Endothelial cell of umbilical vein (primary cell): ENCODE measurements around the gene SLC38A8. TPM values are rescaled to one million over a fixed set of nuclear protein-coding genes. Genes with fewer than 3 reads are reported as not detected.

Experiments used
- BruUV-seq: library from RNA; stranded (reverse); fragments of 400-500 nt; replicated peaks from 2 replicates; lab custom pipeline; 2021; lab: Mats Ljungman, UMichigan
- CTCF ChIA-PET: fragments of 300-600, 350-600 bp; sonication (Branson Sonifier 250); formaldehyde crosslinking; loops from one replicate; lab custom pipeline; 2021; ENCODE audit warnings: antibody characterized with exemption, inconsistent platforms; lab: Charles Lee
- POLR2A ChIA-PET: fragments of 300-600, 350-600 bp; sonication (Branson Sonifier 250); formaldehyde crosslinking; loops from one replicate; lab custom pipeline; 2021; ENCODE audit warnings: antibody characterized with exemption, inconsistent platforms; lab: Charles Lee
- DNase-seq: peaks from one replicate; pipeline ENCODE4 v3.0.0-alpha.2; 2011; ENCODE audit warnings: low read depth, low spot score
- FAIRE-seq: peaks from 2 replicates; lab custom pipeline; 2011; peaks lifted over from hg19 to GRCh38; lab: Jason Lieb, UNC
- H2AFZ ChIP-seq: 2 replicates; pipeline ENCODE4 v1.6.0; 2012; ENCODE audit warnings: low read depth, low read length, control low read depth, inconsistent platforms
- H3K27ac ChIP-seq: 2 replicates; pipeline ENCODE4 v1.5.1; 2011; ENCODE audit warnings: low read depth, mild to moderate bottlenecking, control low read depth, low read length, moderate library complexity; ENCODE audit not compliant: insufficient read depth
- H3K27me3 ChIP-seq, 2 experiments: 2 replicates each; pipeline versions ENCODE4 v1.6.0 to v1.6.1; 2011; ENCODE audit warnings: low read length in 2 of 2, mixed read lengths in 1 of 2; ENCODE audit not compliant: control insufficient read depth in 2 of 2, insufficient read depth in 2 of 2
- H3K36me3 ChIP-seq, 2 experiments: 2 replicates in 1 of 2; 3 replicates in 1 of 2; pipeline ENCODE4 v1.5.1; 2011; ENCODE audit warnings: low read length in 2 of 2, mild to moderate bottlenecking in 1 of 2, moderate library complexity in 1 of 2; ENCODE audit not compliant: control insufficient read depth in 2 of 2, insufficient read depth in 2 of 2; ENCODE audit errors: extremely low read depth in 1 of 2
- H3K4me1 ChIP-seq: 3 replicates; pipeline ENCODE4 v1.5.1; 2011; ENCODE audit warnings: mild to moderate bottlenecking, low read length; ENCODE audit not compliant: control insufficient read depth, insufficient read depth; ENCODE audit errors: extremely low read depth
- H3K4me2 ChIP-seq: 2 replicates; pipeline ENCODE4 v1.6.1; 2011; ENCODE audit warnings: low read length, control low read depth, mixed read lengths; ENCODE audit not compliant: insufficient read depth
- H3K4me3 ChIP-seq, 3 experiments: fragments of 200-600 bp in 1 of 3; sonication (generic), shearing (Covaris generic) in 1 of 3; replicated peaks in 1 of 3; 2 replicates each; pipeline ENCODE4 v1.5.1; 2011 to 2016; ENCODE audit warnings: control low read depth in 3 of 3, low read length in 3 of 3, mild to moderate bottlenecking in 2 of 3, inconsistent platforms in 1 of 3, low read depth in 1 of 3, moderate library complexity in 1 of 3; ENCODE audit not compliant: insufficient read depth in 1 of 3
- H3K79me2 ChIP-seq: 2 replicates; pipeline ENCODE4 v1.6.0; 2012; ENCODE audit warnings: low read length, inconsistent platforms; ENCODE audit not compliant: control insufficient read depth, insufficient read depth
- H3K9ac ChIP-seq: replicated peaks from 2 replicates; pipeline ENCODE3; 2011; ENCODE audit warnings: low read length, control low read depth; ENCODE audit not compliant: insufficient read depth; ENCODE audit errors: extremely low read depth
- H3K9me1 ChIP-seq: replicated peaks from 3 replicates; pipeline ENCODE4 v1.6.0; 2011; ENCODE audit warnings: mild to moderate bottlenecking, low read length; ENCODE audit not compliant: control insufficient read depth, insufficient read depth; ENCODE audit errors: extremely low read depth
- H3K9me3 ChIP-seq: replicated peaks from 2 replicates; pipeline ENCODE4 v1.5.1; 2012; ENCODE audit warnings: low read length, inconsistent platforms; ENCODE audit not compliant: control insufficient read depth, insufficient read depth
- H4K20me1 ChIP-seq: replicated peaks from 2 replicates; pipeline ENCODE3; 2011; ENCODE audit warnings: mild to moderate bottlenecking, low read length; ENCODE audit not compliant: control insufficient read depth, insufficient read depth; ENCODE audit errors: extremely low read depth
- CTCF ChIP-seq, 2 donors: IDR thresholded peaks; 1 replicate in 1 of 2; 2 replicates in 1 of 2; pipeline ENCODE4 v1.5.1; 2011; ENCODE audit warnings: low read length in 2 of 2, mild to moderate bottlenecking in 2 of 2, moderate library complexity in 2 of 2, control low read depth in 1 of 2, inconsistent platforms in 1 of 2, low read depth in 1 of 2; ENCODE audit not compliant: insufficient read depth in 1 of 2; ENCODE audit errors: extremely low read depth in 1 of 2
- EZH2 ChIP-seq: IDR thresholded peaks from 2 replicates; pipeline ENCODE4 v1.6.1; 2012; ENCODE audit warnings: borderline replicate concordance, low read depth, mild to moderate bottlenecking, moderate library complexity, low read length, inconsistent platforms; ENCODE audit not compliant: severe bottlenecking
- FOS ChIP-seq: IDR thresholded peaks from 2 replicates; pipeline ENCODE4 v1.6.1; 2011; ENCODE audit warnings: mild to moderate bottlenecking, low read length, moderate library complexity, borderline replicate concordance; ENCODE audit not compliant: insufficient read depth
- GATA2 ChIP-seq: IDR thresholded peaks from 2 replicates; pipeline ENCODE4 v1.7.0; 2011; ENCODE audit warnings: low read depth, mild to moderate bottlenecking, moderate library complexity, mixed read lengths, low read length; ENCODE audit not compliant: insufficient read length, insufficient read depth
- JUN ChIP-seq: IDR thresholded peaks from 2 replicates; pipeline ENCODE4 v1.6.1; 2011; ENCODE audit warnings: borderline replicate concordance, low read depth; ENCODE audit not compliant: insufficient read length, insufficient read depth
- MAX ChIP-seq: IDR thresholded peaks from 2 replicates; pipeline ENCODE4 v1.6.1; 2011; ENCODE audit not compliant: insufficient read depth, insufficient read length
- MYC ChIP-seq: IDR thresholded peaks from one replicate; pipeline ENCODE4 v1.6.1; 2011; ENCODE audit warnings: mild to moderate bottlenecking, low read depth, low read length
- POLR2A ChIP-seq: IDR thresholded peaks from 2 replicates; pipeline ENCODE4 v1.6.1; 2012; ENCODE audit warnings: low read depth, mild to moderate bottlenecking, control low read depth, low read length
- POLR2AphosphoS5 ChIP-seq: IDR thresholded peaks from 2 replicates; pipeline ENCODE4 v1.6.1; 2012; ENCODE audit warnings: low read depth, mild to moderate bottlenecking, control low read depth, low read length, moderate library complexity; ENCODE audit not compliant: insufficient read depth
- dilution Hi-C: fragments of 300-500 bp; cut with MboI; formaldehyde crosslinking; loops from one replicate; pipeline ENCODE4 v1.15.0; 2019; ENCODE audit warnings: low sequenced_read_pairs; ENCODE audit not compliant: extremely low pct_ligation_motif_present
- intact Hi-C: fragments of 100-400 bp; cut with micrococcal nuclease; formaldehyde crosslinking; loops from one replicate; pipeline ENCODE4 v1.10.0; 2022
- polyA plus RNA-seq, 4 experiments: library from polyadenylated mRNA; depleted of rRNA in 3 of 4; stranded (reverse) in 3 of 4; unstranded in 1 of 4; fragments of >200 nt; gene quantifications; 2 replicates each; pipeline versions ENCODE4 v1.2.1 to v1.2.3, GENCODE V29; 2011 to 2012; ENCODE audit warnings: missing spikeins in 1 of 4
- total RNA-seq: library from RNA; stranded (reverse); gene quantifications from 2 replicates; pipeline ENCODE4 v1.2.3, GENCODE V29; 2021

SLC38A8 gene
- total and polyA plus RNA-seq, 2 donors (not counting 3 experiments of a cell fraction or from before 2014, with no cell fraction given), result not detected

GRCh38 chr16:83989300-83989699, 53.3 kb downstream of the SLC38A8 start:
- Histone ChIP-seq H3K36me3 (no peaks in the 10 kb centered on the region), H4K20me1 (no peaks in the 10 kb centered on the region), H3K79me2 (no peaks in the 10 kb centered on the region), H3K9me1 (no peaks in the 10 kb centered on the region), H3K4me3 (no peak overlapping the region), H3K9ac (no peak overlapping the region), H3K27ac (no peak overlapping the region), H3K4me2 (no peak overlapping the region), H3K4me1 (no peaks in the 10 kb centered on the region), H3K27me3 (peaks cover 8 to 12% of the 10 kb centered on the region in 2 experiments), H3K9me3 (no peaks in the 10 kb centered on the region), H2AFZ (no peak overlapping the region)
- TF ChIP-seq MYC (no peak), GATA2 (no peak)
- FAIRE-seq (no peak), DNase-seq (no peak)
- intact Hi-C loops, result no loop called here
- CTCF ChIA-PET, result interaction anchor here (0.9 kb wide), 1 partner anchor 18 kb away, joined by 3 read pairs; no protein-coding TSS in a partner anchor
- no TSS peak for BruUV-seq
- POLR2A ChIA-PET, result no interaction called here
- dilution Hi-C loops, result no loop called here

- H3K27me3 ChIP-seq, result peaks cover 2 to 7% of the 10 kb centered on the region in 2 experiments
- no peak for DNase-seq
- no peak overlapping the region for H3K27ac ChIP-seq
- no peaks in the 10 kb centered on the region for H3K79me2 ChIP-seq
- POLR2A ChIA-PET, result no interaction called here
- no peaks in the 10 kb centered on the region for H3K9me3 ChIP-seq
- no TSS peak for BruUV-seq
- no peak for TF ChIP-seq POLR2A
- no peak for TF ChIP-seq POLR2AphosphoS5
- TF ChIP-seq JUN, result no peak
- no peak for TF ChIP-seq MYC
- no peak for TF ChIP-seq FOS
- TF ChIP-seq GATA2, result no peak
- TF ChIP-seq EZH2, result no peak
- no peak for TF ChIP-seq CTCF (IDR thresholded peaks at IDR 0.05; ENCODE audit: extremely low read depth in 1 of 2, insufficient read depth in 1 of 2, low read depth in 1 of 2, low read length in 2 of 2)
- no peak for TF ChIP-seq MAX
- no peaks in the 10 kb centered on the region for H4K20me1 ChIP-seq
- CTCF ChIA-PET, result no interaction called here
- H3K36me3 ChIP-seq, result no peaks in the 10 kb centered on the region
- no peak overlapping the region for H3K4me3 ChIP-seq
- intact Hi-C loops (no loop called here), dilution Hi-C loops (no loop called here)
- H2AFZ ChIP-seq, result no peak overlapping the region
- no peaks in the 10 kb centered on the region for H3K4me1 ChIP-seq
- H3K4me2 ChIP-seq, result no peak overlapping the region
- no peak for FAIRE-seq
- H3K9ac ChIP-seq, result no peak overlapping the region
- no peaks in the 10 kb centered on the region for H3K9me1 ChIP-seq
Observed at GRCh38 chr16:83983491-83983890, 59.1 kb downstream of the SLC38A8 start.
